Embryonic facial prominence (tissue), 1 donor: ENCODE measurements around the gene FH.
A peak's percentile ranks its signal among the peaks of the same experiment; 100 is the strongest.

Source experiments
- DNase-seq: peaks from one replicate; pipeline ENCODE4 v3.0.0-alpha.2; 2016; ENCODE audit errors: extremely low spot score

Gene FH

GRCh38 chr1:241519308-241520079 lies at the start of gene FH:
TSS of gene FH (minus strand) at chr1:241519755. CDS start at chr1:241519722, 33 bp downstream.
- peak; percentile 98 for DNase-seq

GRCh38 chr1:241560849-241561187 lies 41.3 kb upstream of the FH start:
- no peak for DNase-seq

- DNase-seq: no peak
These were observed 40.7 kb upstream of the FH start for GRCh38 chr1:241560146-241560848.

GRCh38 chr1:241557551-241558193 lies 38.1 kb upstream of the FH start:
- DNase-seq: no peak

- no peak for DNase-seq
These were observed 37.5 kb upstream of the FH start for GRCh38 chr1:241557031-241557430.

GRCh38 chr1:241555526-241555925 lies 36.0 kb upstream of the FH start:
- DNase-seq: no peak

- no peak for DNase-seq
These were observed 34.5 kb upstream of the FH start for GRCh38 chr1:241553886-241554592.

GRCh38 chr1:241551759-241552638 lies 32.4 kb upstream of the FH start:
- DNase-seq: no peak

- no peak for DNase-seq
These were observed 30.8 kb upstream of the FH start for GRCh38 chr1:241550318-241550717.

- no peak for DNase-seq
These were observed 28.5 kb upstream of the FH start for GRCh38 chr1:241548008-241548407.

- DNase-seq: no peak
These were observed 22.8 kb upstream of the FH start for GRCh38 chr1:241542199-241542907.

GRCh38 chr1:241536969-241537368 lies 17.4 kb upstream of the FH start:
- DNase-seq: no peak

GRCh38 chr1:241536304-241536703 lies 16.7 kb upstream of the FH start:
- no peak for DNase-seq

GRCh38 chr1:241533326-241534115 lies 14.0 kb upstream of the FH start:
- DNase-seq: no peak

GRCh38 chr1:241532864-241533263 lies 13.3 kb upstream of the FH start:
- no peak for DNase-seq

GRCh38 chr1:241532162-241532531 lies 12.6 kb upstream of the FH start, which contains the start of gene KMO:
TSS of gene KMO (plus strand) at chr1:241532378. CDS start at chr1:241532445, 67 bp downstream.
- DNase-seq: no peak

GRCh38 chr1:241531195-241532161 lies 11.9 kb upstream of the FH start:
- DNase-seq: peak; percentile 61

GRCh38 chr1:241527146-241527545 lies 7.6 kb upstream of the FH start:
- no peak for DNase-seq

- no peak for DNase-seq
These were observed 5.5 kb upstream of the FH start for GRCh38 chr1:241525026-241525425.
